ENCODE data around the gene IGF1. TPM values are rescaled to one million over a fixed set of nuclear protein-coding genes. Genes with fewer than 3 reads are reported as not detected.
A peak's percentile ranks its signal among the peaks of the same experiment; 100 is the strongest.

The IGF1 gene
- total and polyA plus RNA-seq, 9 of the 15 experiments (the other 6 are each of a cell fraction or from before 2014, with no cell fraction given), result 3.7 to 13.9 (median 4.5) TPM

GRCh38 chr12:102438047-102438826, 42.1 kb downstream of the IGF1 start (continued):
- TF ChIP-seq MGA (IDR thresholded peaks at IDR 0.05) (peak; percentile 70), SRSF9 (IDR thresholded peaks at IDR 0.05; ENCODE audit: borderline replicate concordance, low read depth, low read length) (no peak), SRSF3 (IDR thresholded peaks at IDR 0.05; ENCODE audit: insufficient read depth, low read length) (no peak), TAF1 (IDR thresholded peaks at IDR 0.05; ENCODE audit: control insufficient read depth, extremely low read depth, insufficient read depth, low read length, severe bottlenecking) (no peak), RBBP5 (IDR thresholded peaks at IDR 0.05; ENCODE audit: borderline replicate concordance, insufficient read depth, low read length, poor library complexity, severe bottlenecking) (no peak), SMAD4 (CRISPR knock-in tag; conservative IDR thresholded peaks at IDR 0.05) (peak; percentile 81), CBX3 (IDR thresholded peaks at IDR 0.05; ENCODE audit: borderline replicate concordance in 1 of 2, low read length in 2 of 2) (no peak), ZFP1 (CRISPR knock-in tag; IDR thresholded peaks at IDR 0.05) (no peak), BACH1 (tag; IDR thresholded peaks at IDR 0.05) (peak; percentile 53; the same call in 1 of the 2 replicates), RFX5 (IDR thresholded peaks at IDR 0.05; ENCODE audit: low read depth, low read length) (no peak), KAT2B (IDR thresholded peaks at IDR 0.05; ENCODE audit: low read depth, low read length) (no peak), MEIS2 (IDR thresholded peaks at IDR 0.05; ENCODE audit: partially characterized antibody) (peak; percentile 21), MBD1 (CRISPR knock-in tag; IDR thresholded peaks at IDR 0.05) (0 out of 2 replicates have a peak, but pooled peaks have one; percentile 12), RAD51 (IDR thresholded peaks at IDR 0.05; ENCODE audit: borderline replicate concordance, low read depth) (peak; percentile 68)

Data from K562 (cell line).